Cardiac muscle cell (in vitro differentiated cells and primary cell): ENCODE results near the gene CD8A. TPM values are rescaled to one million over a fixed set of nuclear protein-coding genes. Genes with fewer than 3 reads are reported as not detected.

Source experiments
- DNase-seq, 2 donors: peaks; one replicate each; pipeline versions ENCODE4 v3.0.0 to v3.0.0-alpha.2; 2010 to 2017; ENCODE audit warnings: low read depth in 1 of 2, low spot score in 1 of 2
- H3K27ac ChIP-seq: fragments of 200-600 bp; sonication (generic); 2 replicates; pipeline ENCODE4 v1.5.1; 2016
- H3K27me3 ChIP-seq: fragments of 200-600 bp; sonication (generic); 2 replicates; pipeline ENCODE4 v1.6.0; 2016; ENCODE audit warnings: control low read depth
- H3K36me3 ChIP-seq: fragments of 200-600 bp; sonication (generic); 2 replicates; pipeline ENCODE4 v1.5.1; 2016; ENCODE audit warnings: control low read depth
- H3K4me1 ChIP-seq: fragments of 200-600 bp; sonication (generic); 2 replicates; pipeline ENCODE4 v1.8.1; 2017; ENCODE audit warnings: low read depth, mild to moderate bottlenecking, mixed run types
- H3K4me3 ChIP-seq: fragments of 200-600 bp; sonication (generic); 2 replicates; pipeline ENCODE4 v1.5.1; 2016; ENCODE audit warnings: mild to moderate bottlenecking
- H3K9me3 ChIP-seq: fragments of 200-600 bp; sonication (generic); 2 replicates; pipeline ENCODE4 v1.5.1; 2017; ENCODE audit warnings: low read depth, mild to moderate bottlenecking, control low read depth
- CTCF ChIP-seq: IDR thresholded peaks from 2 replicates; pipeline ENCODE4 v1.5.1; 2012; ENCODE audit warnings: low read depth, mild to moderate bottlenecking, low read length
- polyA plus RNA-seq: library from polyadenylated mRNA; unstranded; fragments of >200 nt; fragmentation: Nextera tagmentation; extraction: Ambion mirVana; gene quantifications from 2 replicates; pipeline ENCODE4 v1.2.1, GENCODE V29; 2016
- total RNA-seq: library from RNA; depleted of rRNA; stranded (reverse); fragments of >200 nt; gene quantifications from 2 replicates; pipeline ENCODE4 v1.2.3, GENCODE V29; 2016

The CD8A gene
- total and polyA plus RNA-seq, 2 experiments from 2014 or later, result not detected

DNA sequence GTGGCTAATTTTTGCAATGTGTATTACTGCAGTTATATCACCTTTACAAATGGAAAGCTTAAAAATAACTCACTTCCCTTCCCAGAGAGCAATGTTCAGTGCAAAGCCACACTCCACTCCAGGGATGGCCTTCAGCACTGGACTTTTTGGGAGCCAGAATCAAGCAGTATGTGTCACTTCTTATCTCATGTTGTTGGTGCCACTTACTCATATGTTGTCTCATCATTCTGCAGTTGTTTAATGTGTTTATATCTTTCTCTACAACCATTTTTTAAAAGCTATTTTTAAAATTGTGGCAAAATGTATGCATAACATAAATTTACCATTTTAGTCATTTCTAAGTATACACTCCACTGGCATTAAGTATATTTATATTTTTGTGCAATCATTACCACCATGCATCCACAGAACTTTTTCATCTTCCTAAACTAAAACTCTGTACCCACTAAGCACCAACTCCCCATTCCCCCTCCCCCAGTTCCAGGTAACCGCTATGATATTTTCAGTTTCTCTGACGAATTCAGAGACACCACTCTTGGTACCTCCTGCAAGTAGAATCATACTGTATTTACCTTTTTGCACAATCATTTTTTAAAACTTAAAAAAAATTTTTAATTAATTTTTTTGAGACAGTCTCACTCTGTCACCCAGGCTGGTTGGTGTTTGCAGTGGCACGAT is 32.1 kb upstream of the CD8A start:
- no peaks in the 10 kb centered on the region for H3K27me3 ChIP-seq
- H3K4me1 ChIP-seq, result no peaks in the 10 kb centered on the region
- TF ChIP-seq CTCF, result no peak
- H3K9me3 ChIP-seq, result peaks cover 4% of the 10 kb centered on the region
- no peak overlapping the region for H3K27ac ChIP-seq
- H3K4me3 ChIP-seq, result no peak overlapping the region
- no peak for DNase-seq
- H3K36me3 ChIP-seq, result no peaks in the 10 kb centered on the region

- no peak for DNase-seq
- TF ChIP-seq CTCF, result no peak
- Histone ChIP-seq H3K27me3 (no peaks in the 10 kb centered on the region), H3K4me3 (no peak overlapping the region), H3K9me3 (peaks cover 4% of the 10 kb centered on the region), H3K36me3 (no peaks in the 10 kb centered on the region), H3K27ac (no peak overlapping the region), H3K4me1 (no peaks in the 10 kb centered on the region)
Observed at GRCh38 chr2:86821842-86822241, 31.1 kb upstream of the CD8A start.

GRCh38 chr2:86821306-86821705 is 30.6 kb upstream of the CD8A start:
- H3K9me3 ChIP-seq, result peaks cover 4% of the 10 kb centered on the region
- TF ChIP-seq CTCF, result no peak

GRCh38 chr2:86818957-86819356 is 28.2 kb upstream of the CD8A start:
- no peaks in the 10 kb centered on the region for H3K4me1 ChIP-seq
- H3K4me3 ChIP-seq, result no peak overlapping the region
- H3K36me3 ChIP-seq, result no peaks in the 10 kb centered on the region
- no peak overlapping the region for H3K27ac ChIP-seq
- TF ChIP-seq CTCF, result no peak
- H3K9me3 ChIP-seq, result peaks cover 4% of the 10 kb centered on the region
- DNase-seq, result no peak
- H3K27me3 ChIP-seq, result no peaks in the 10 kb centered on the region

More at GRCh38 chr2:86821306-86821705, 30.6 kb upstream of the CD8A start:
- Histone ChIP-seq H3K27me3 (no peaks in the 10 kb centered on the region), H3K4me3 (no peak overlapping the region), H3K36me3 (no peaks in the 10 kb centered on the region), H3K27ac (no peak overlapping the region), H3K4me1 (no peaks in the 10 kb centered on the region)
- no peak for DNase-seq

DNA sequence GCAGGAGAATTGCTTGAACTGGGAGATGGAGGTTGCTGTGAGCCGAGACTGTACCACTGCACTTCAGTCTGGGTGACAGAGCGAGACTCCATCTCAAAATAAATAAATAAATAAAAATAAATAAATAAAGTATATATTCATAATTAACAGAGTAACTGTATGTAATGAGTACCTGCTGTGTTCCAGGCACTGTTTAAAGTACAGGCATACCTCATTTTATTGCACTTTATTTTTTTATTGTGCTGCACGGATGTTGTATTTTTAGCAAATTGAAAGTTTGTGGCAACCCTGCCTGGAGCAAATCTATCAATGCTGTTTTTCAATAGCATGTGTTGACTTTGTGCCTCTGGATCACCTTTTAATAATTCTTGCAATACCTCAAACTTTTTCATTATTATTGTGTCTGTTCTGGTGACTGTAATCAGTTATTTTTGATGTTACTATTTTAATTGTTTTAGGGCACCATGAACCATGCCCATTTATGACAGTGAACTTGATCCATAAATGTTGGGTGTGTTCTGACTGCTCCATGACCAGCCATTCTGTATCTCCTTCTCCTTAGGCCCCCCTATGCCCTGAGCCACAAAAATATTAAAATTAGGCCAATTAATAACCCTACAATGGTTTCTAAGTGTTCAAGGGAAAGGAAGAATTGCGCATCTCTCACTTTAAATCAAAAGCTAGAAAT is 27.5 kb upstream of the CD8A start:
- DNase-seq, result no peak
- no peak overlapping the region for H3K4me3 ChIP-seq
- no peaks in the 10 kb centered on the region for H3K4me1 ChIP-seq
- H3K36me3 ChIP-seq, result no peaks in the 10 kb centered on the region
- H3K27ac ChIP-seq, result no peak overlapping the region
- no peaks in the 10 kb centered on the region for H3K27me3 ChIP-seq
- peaks cover 4% of the 10 kb centered on the region for H3K9me3 ChIP-seq
- no peak for TF ChIP-seq CTCF
